GM18517 (cell line): ENCODE results near the gene MLLT10.
"Not testable (repeated sequence)": the region's sequence is repeated elsewhere in the genome, so short reads cannot be mapped to it uniquely, and the experiment has no call there.

Experiments used
- ATAC-seq: cut with Tn5 transposase; IDR thresholded peaks from one replicate; pipeline ENCODE4 v1.9.1; 2021; ENCODE audit warnings: mild to moderate bottlenecking, moderate library complexity; ENCODE audit not compliant: unreplicated experiment

MLLT10 gene

DNA sequence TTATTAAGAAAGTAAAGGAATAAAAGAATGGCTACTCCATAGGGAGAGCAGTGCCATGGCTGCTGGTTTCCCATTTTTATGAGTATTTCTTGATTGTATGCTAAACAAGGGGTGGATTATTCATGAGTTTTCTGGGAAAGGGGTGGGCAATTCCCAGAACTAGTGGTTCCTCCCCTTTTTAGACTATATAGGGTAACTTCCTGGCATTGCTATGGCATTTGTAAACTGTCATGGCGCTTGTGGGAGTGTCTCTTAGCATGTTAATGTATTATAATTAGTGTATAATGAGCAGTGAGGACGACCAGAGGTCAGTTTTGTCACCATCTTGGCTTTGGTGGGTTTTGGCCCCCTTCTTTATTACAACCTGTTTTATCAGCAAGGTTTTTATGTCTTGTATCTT lies 40.5 kb downstream of the MLLT10 start:
- not testable (repeated sequence) for ATAC-seq

DNA sequence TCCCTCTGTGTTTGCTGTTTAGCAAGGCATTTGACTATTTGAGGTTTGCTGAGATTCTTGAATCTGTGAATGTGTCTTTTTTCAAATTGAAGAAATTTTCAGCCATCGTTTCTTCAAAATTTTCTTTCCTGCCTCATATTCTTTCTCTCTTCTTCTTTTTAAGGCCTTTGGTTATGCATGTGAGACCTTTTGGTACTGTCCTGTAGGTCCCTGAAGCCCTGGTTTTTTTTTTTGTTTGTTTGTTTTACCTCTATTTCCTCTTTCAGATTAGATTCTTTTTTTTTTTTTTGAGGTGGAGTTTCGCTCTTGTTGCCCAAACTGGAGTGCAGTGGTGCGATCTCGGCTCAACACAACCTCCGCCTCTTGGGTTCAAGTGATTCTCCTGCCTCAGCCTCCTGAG lies 45.3 kb downstream of the MLLT10 start:
- no peak for ATAC-seq

DNA sequence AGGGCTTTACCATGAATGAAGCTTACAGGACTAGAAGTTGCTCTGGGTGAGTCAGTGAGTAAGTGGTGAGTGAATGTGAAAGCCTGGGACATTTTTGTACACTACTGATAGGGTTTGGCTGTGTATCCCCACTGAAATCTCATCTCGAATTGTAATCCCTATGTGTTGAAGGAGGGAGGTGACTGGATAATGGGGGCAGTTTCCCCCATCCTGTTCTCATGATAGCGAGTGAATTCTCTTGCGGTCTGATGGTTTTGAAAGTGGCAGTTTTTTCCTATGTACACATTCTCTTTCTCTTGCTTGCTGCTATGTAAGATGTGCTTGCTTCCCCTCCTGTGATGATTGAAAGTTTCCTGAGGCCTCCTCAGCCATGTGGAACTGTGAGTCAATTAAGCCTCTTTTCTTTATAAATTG lies 47.4 kb downstream of the MLLT10 start:
- peak; percentile 71 for ATAC-seq

DNA sequence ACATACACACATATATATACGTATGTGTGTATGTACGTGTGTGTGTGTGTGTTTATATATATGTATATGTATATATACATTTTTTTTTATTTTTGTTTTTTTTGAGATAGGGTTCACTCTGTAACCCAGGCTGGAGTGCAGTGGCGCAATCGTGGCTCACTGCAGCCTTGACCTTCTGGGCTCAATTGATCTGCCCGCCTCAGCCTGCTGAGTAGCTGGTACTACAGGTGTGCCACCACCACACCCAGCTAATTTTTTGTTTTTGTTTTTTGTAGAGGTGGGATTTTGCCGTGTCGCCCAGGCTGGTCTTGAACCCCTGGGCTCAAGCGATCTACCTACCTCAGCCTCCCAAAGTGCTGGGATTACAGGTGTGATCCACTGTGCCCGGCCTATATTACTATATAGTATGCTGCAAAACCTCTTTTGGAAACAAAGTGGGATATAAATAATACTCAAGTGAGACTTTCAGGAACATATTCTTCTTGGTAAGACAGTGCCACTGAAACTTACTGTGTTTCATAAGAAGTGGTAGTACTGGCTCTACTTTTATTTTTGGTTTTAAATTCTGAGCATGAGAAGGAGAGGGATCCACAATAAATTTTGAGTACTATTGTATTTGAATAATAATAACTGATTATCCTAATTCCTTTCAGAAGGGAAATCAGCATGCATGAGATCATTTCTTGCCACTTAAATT lies 51.0 kb downstream of the MLLT10 start:
- no peak for ATAC-seq

- no peak for ATAC-seq
Measured at GRCh38 chr10:21587391-21587790, 53.4 kb downstream of the MLLT10 start.

GRCh38 chr10:21588159-21588558 lies 54.1 kb downstream of the MLLT10 start:
- ATAC-seq, result not testable (repeated sequence)

GRCh38 chr10:21593986-21594385 lies 60.0 kb downstream of the MLLT10 start:
- no peak for ATAC-seq

- no peak for ATAC-seq
Measured at GRCh38 chr10:21599582-21599981, 65.5 kb downstream of the MLLT10 start.

DNA sequence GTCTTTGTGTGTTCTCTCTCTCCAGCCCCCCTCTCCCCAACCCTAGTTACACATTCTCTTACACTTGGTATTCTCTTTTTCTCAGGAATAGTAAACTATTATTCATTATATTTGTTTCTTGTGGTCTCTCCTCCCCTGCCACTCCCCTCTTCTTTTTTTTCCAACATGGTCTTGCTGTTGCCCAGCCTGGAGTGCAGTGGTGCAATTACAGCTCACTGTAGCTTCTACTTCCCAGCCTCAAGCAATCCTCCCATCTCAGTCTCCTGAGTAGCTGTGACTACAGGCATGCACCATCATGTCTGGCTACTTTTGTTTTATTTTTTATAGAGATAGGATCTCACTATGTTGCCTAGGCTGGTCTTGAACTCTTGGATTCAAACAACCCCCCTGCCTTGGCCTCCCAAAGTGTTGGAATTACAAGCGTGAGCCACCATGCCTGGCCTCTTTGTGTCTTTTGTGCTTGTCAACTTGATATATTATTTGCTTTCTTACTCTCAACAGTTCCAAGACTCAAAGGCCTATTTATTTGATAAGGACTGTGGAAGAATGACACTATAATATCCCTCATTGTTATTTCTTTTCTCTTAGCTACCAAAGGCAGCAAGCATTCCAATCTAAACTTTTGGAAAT lies 66.9 kb downstream of the MLLT10 start:
- no peak for ATAC-seq

DNA sequence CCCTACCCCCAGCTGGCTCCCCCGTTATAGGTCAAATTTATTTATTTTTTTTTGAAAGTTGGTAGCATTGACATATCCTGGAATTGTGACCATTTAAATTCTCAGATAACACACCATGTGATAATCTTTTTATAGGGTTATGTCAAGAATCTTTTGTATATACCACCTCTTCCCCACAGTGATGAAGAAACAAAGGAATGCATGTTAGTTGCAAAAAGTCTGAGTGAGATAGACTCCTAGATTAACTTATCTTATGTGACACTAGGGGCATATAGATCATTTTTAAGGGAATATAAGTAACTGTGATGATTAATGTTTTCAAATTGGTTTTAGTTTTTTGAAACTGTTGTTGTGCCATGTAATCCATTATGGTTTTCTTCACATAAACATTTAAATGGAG lies 68.3 kb downstream of the MLLT10 start:
- ATAC-seq, result no peak

GRCh38 chr10:21603721-21604120 lies 69.7 kb downstream of the MLLT10 start:
- ATAC-seq, result no peak

GRCh38 chr10:21604651-21605050 lies 70.6 kb downstream of the MLLT10 start:
- no peak for ATAC-seq

GRCh38 chr10:21607907-21608306 lies 73.9 kb downstream of the MLLT10 start:
- no peak for ATAC-seq

GRCh38 chr10:21614000-21614399 lies 80.0 kb downstream of the MLLT10 start:
- ATAC-seq, result no peak

DNA sequence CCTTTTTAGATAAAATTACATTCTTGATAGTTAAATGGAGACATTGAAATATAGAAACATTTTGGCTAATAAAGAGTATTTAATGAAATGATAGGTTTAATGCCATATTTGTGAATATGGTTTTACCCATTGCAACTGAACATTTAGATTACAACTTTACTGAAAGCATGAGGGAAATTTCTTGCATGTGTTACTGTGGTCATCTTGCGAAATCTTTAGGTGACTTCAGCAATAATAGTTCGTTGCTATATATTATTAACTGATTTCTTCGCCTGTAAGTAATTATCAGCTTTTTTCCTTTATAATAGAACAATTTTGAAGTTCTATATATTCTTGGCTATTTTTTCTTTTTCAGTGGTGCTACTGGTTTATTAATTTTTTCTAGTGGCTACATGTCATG lies 83.2 kb downstream of the MLLT10 start:
- no peak for ATAC-seq

GRCh38 chr10:21623291-21623690 lies 89.3 kb downstream of the MLLT10 start:
- no peak for ATAC-seq

DNA sequence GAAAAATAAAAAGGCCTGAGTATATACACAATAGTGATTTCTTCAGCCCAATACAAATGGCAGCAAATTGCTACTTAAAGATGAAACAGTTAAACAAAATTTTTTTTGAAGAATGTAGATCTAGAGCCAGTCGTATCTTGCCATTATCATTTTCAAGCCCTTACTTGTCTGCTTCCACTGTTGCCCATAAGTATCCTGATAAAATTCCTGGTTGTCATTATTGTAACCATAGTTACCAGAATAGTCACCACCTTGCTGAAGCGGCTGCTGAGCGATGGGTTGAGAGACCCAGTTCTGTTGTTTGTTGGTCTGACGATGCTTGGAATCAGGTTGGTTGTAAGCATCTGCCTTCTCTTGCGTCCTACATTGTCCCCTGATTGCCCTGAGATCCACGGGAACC lies 90.4 kb downstream of the MLLT10 start:
- ATAC-seq, result not testable (repeated sequence)

GRCh38 chr10:21624951-21625350 lies 90.9 kb downstream of the MLLT10 start:
- ATAC-seq, result no peak

- ATAC-seq, result no peak
Measured at GRCh38 chr10:21625623-21626229, 91.7 kb downstream of the MLLT10 start.

- ATAC-seq, result no peak
Measured at GRCh38 chr10:21626457-21627161, 92.6 kb downstream of the MLLT10 start.

GRCh38 chr10:21627331-21627730 lies 93.3 kb downstream of the MLLT10 start:
- ATAC-seq, result no peak

GRCh38 chr10:21628023-21628422 lies 94.0 kb downstream of the MLLT10 start:
- ATAC-seq, result no peak
